Endothelial cell (in vitro differentiated cells): ENCODE measurements around the gene NECTIN2. TPM values are rescaled to one million over a fixed set of nuclear protein-coding genes. Genes with fewer than 3 reads are reported as not detected.

ENCODE experiments used
- DNase-seq: peaks from one replicate; pipeline ENCODE4 v3.0.0; 2021; ENCODE audit warnings: low spot score
- H3K27ac Mint-ChIP-seq: one replicate; pipeline ENCODE4 v1.8.0; 2021; ENCODE audit warnings: mixed read lengths, inconsistent platforms; ENCODE audit not compliant: unreplicated experiment
- H3K27me3 Mint-ChIP-seq: one replicate; pipeline ENCODE4 v1.8.0; 2021; ENCODE audit warnings: mild to moderate bottlenecking, moderate library complexity, mixed read lengths, inconsistent platforms; ENCODE audit not compliant: unreplicated experiment
- H3K36me3 Mint-ChIP-seq: one replicate; pipeline ENCODE4 v1.8.0; 2021; ENCODE audit warnings: mild to moderate bottlenecking, low read depth, mixed read lengths, inconsistent platforms; ENCODE audit not compliant: unreplicated experiment
- H3K4me1 Mint-ChIP-seq: one replicate; pipeline ENCODE4 v1.8.0; 2021; ENCODE audit warnings: mild to moderate bottlenecking, mixed read lengths, inconsistent platforms; ENCODE audit not compliant: unreplicated experiment
- H3K4me3 Mint-ChIP-seq: one replicate; pipeline ENCODE4 v1.8.0; 2021; ENCODE audit warnings: mild to moderate bottlenecking, mixed read lengths, inconsistent platforms; ENCODE audit not compliant: unreplicated experiment
- H3K9me3 Mint-ChIP-seq: one replicate; pipeline ENCODE4 v1.8.0; 2021; ENCODE audit warnings: mixed read lengths, inconsistent platforms; ENCODE audit not compliant: unreplicated experiment
- total RNA-seq: library from RNA; stranded (reverse); fragmentation: NEBNext Ultra II Directional; extraction: Animal tissue kit (Norgen Biotek cat#: 25700); gene quantifications from one replicate; pipeline ENCODE4 v1.2.1, GENCODE V29; 2021; ENCODE audit not compliant: unreplicated experiment
- TF ChIP-seq, protein P1 (sequence below): fragments of 200-600 bp; sonication (generic); IDR thresholded peaks from one replicate; pipeline ENCODE4 v1.5.0; 2021; ENCODE audit warnings: antibody characterized with exemption; ENCODE audit not compliant: unreplicated experiment

NECTIN2 gene
- total RNA-seq, 1 donor from 2014 or later, result 342 TPM

GRCh38 chr19:44931541-44931940 is 85.4 kb downstream of the NECTIN2 start:
- peaks cover 6% of the 10 kb centered on the region for H3K27me3 Mint-ChIP-seq
- no peak overlapping the region for H3K4me3 Mint-ChIP-seq
- H3K27ac Mint-ChIP-seq, result no peak overlapping the region
- peaks cover 4% of the 10 kb centered on the region for H3K4me1 Mint-ChIP-seq
- no peaks in the 10 kb centered on the region for H3K36me3 Mint-ChIP-seq
- no peak for DNase-seq
- no peaks in the 10 kb centered on the region for H3K9me3 Mint-ChIP-seq
- TF ChIP-seq, protein P1, sequence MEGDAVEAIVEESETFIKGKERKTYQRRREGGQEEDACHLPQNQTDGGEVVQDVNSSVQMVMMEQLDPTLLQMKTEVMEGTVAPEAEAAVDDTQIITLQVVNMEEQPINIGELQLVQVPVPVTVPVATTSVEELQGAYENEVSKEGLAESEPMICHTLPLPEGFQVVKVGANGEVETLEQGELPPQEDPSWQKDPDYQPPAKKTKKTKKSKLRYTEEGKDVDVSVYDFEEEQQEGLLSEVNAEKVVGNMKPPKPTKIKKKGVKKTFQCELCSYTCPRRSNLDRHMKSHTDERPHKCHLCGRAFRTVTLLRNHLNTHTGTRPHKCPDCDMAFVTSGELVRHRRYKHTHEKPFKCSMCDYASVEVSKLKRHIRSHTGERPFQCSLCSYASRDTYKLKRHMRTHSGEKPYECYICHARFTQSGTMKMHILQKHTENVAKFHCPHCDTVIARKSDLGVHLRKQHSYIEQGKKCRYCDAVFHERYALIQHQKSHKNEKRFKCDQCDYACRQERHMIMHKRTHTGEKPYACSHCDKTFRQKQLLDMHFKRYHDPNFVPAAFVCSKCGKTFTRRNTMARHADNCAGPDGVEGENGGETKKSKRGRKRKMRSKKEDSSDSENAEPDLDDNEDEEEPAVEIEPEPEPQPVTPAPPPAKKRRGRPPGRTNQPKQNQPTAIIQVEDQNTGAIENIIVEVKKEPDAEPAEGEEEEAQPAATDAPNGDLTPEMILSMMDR, result no peak

Other genes with a start within 250 kb of the NECTIN2 start
- gene IGSF23, start 232.7 kb upstream of the NECTIN2 start, total RNA-seq, result not detected
- gene PVR, start 202.4 kb upstream of the NECTIN2 start, total RNA-seq, result 14.8 TPM
- 3.7 TPM for gene CEACAM19, start 174.8 kb upstream of the NECTIN2 start, total RNA-seq
- not detected for gene CEACAM16, start 147.1 kb upstream of the NECTIN2 start, total RNA-seq
- 1.9 TPM for gene BCL3, start 97.6 kb upstream of the NECTIN2 start, total RNA-seq
- 0.85 TPM for gene CBLC, start 68.4 kb upstream of the NECTIN2 start, total RNA-seq
- gene BCAM, start 37.2 kb upstream of the NECTIN2 start, total RNA-seq, result 6.9 TPM
- gene TOMM40, start 45.0 kb downstream of the NECTIN2 start, total RNA-seq, result 60.5 TPM
- gene APOE, start 59.5 kb downstream of the NECTIN2 start, total RNA-seq, result 258 TPM
- gene APOC1, start 68.3 kb downstream of the NECTIN2 start, total RNA-seq, result 44.8 TPM
- not detected for gene APOC4, start 95.9 kb downstream of the NECTIN2 start, total RNA-seq
- not detected for gene APOC2, start 99.8 kb downstream of the NECTIN2 start, total RNA-seq
- 144 TPM for gene CLPTM1, start 109.1 kb downstream of the NECTIN2 start, total RNA-seq
- 8.2 TPM for gene RELB, start 155.2 kb downstream of the NECTIN2 start, total RNA-seq
- 72.2 TPM for gene CLASRP, start 192.7 kb downstream of the NECTIN2 start, total RNA-seq
- gene ZNF296, start 230.2 kb downstream of the NECTIN2 start, total RNA-seq, result 0.54 TPM
- 30.8 TPM for gene GEMIN7, start 233.0 kb downstream of the NECTIN2 start, total RNA-seq
- 34.7 TPM for gene PPP1R37, start 246.9 kb downstream of the NECTIN2 start, total RNA-seq